ENCODE results near the gene CPEB1.
"Not testable (repeated sequence)": the region's sequence is repeated elsewhere in the genome, so short reads cannot be mapped to it uniquely, and the experiment has no call there.

The CPEB1 gene

DNA sequence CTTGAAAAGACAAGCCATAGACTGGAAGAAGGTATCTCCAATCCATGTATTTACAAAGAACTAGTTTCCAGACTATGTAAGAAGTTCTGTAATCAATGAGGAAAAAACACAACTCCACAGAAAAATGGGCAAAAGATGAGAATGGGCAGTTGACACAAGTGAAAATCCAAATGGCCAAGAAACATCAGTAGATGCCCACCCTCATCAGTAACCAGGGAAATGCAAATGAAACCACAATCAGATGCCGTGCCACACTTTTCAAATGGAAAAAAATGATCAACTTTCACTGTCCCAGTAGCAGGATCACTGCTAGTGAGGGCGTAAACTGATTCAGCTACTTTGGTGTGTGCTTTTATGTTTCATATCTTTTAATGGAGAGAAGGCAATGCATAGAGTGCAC, 4.5 kb upstream of the CPEB1 start:
- TF ChIP-seq, protein P1, sequence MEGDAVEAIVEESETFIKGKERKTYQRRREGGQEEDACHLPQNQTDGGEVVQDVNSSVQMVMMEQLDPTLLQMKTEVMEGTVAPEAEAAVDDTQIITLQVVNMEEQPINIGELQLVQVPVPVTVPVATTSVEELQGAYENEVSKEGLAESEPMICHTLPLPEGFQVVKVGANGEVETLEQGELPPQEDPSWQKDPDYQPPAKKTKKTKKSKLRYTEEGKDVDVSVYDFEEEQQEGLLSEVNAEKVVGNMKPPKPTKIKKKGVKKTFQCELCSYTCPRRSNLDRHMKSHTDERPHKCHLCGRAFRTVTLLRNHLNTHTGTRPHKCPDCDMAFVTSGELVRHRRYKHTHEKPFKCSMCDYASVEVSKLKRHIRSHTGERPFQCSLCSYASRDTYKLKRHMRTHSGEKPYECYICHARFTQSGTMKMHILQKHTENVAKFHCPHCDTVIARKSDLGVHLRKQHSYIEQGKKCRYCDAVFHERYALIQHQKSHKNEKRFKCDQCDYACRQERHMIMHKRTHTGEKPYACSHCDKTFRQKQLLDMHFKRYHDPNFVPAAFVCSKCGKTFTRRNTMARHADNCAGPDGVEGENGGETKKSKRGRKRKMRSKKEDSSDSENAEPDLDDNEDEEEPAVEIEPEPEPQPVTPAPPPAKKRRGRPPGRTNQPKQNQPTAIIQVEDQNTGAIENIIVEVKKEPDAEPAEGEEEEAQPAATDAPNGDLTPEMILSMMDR (IDR thresholded peaks at IDR 0.05; ENCODE audit: low read depth, low read length, missing control alignments): no peak
- in situ Hi-C loops (cut with HindIII; ENCODE audit: low sequenced_read_pairs): no loop called here
- no peak overlapping the region for H3K4me3 ChIP-seq (ENCODE audit: low read depth, low read length)
- no peak for DNase-seq (ENCODE audit: low read depth)

DNA sequence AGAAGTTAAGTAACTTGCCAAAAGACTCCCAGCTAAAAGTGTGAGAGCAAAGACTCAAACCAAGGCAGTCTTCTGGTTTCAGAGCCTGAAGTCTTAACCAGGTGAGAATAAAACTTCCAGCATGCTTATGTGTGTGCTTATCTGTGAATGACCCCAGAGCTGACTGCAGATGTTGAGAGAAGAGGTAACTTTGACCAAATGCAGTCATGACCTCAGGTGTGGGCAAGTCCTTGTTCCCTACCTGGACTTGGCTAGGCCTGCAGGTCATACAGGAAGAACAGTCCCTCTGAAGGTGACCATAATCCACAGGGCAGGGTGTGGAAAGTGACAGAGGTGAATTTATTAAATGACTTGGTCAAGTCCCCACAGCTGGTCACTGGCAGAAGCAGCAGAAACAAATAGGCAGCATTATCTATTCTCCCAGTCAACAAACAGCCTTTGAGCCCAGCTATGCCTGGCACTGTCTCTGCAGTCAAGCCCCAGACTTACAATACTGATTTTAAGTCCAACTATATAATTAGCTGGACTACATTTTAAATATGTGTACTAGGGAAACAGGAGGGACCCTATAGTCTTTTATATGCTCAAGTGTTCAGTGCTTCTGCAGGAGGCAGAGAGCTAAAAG, 3.0 kb upstream of the CPEB1 start:
- DNase-seq (ENCODE audit: low read depth): no peak
- no peak overlapping the region for H3K4me3 ChIP-seq (ENCODE audit: low read depth, low read length)
- TF ChIP-seq, protein P1 (IDR thresholded peaks at IDR 0.05; ENCODE audit: low read depth, low read length, missing control alignments): no peak
- in situ Hi-C loops (cut with HindIII; ENCODE audit: low sequenced_read_pairs): no loop called here

DNA sequence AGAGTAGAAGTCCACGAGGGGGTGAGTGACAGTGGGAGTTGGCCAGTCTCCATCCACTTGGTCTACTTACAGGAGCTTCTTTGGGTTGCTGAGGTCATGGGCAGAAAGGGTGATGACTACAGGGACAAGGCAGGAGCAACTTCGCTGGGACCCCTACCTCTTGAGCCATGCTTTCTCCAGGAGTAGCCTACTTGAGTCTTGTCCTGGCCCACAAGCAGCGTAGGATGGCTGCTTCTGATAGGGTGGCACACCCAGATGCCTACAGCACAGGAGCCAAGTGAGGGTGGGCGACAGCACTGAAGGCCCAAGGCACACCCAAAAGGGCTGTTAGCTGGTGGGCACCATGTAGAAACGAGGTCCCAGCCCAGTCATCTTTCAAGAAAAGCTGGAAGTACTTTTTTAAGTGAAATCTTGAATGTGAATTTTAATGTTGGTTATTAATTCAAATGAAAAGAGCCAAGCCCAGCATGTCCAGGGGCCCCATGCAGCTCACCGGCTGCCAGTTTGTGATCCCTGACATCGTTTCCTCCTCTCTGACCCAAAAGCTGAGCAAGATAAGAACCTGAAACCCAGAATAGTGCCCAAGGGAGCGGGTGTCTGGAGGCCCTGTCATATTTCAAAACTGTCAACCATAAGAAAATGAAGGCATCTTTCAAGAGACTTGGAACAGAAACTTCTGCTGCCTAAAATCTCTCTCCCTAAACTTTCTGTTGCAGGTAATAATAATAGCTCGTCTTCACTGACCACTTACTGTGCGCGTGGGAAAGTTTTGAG, 2.2 kb upstream of the CPEB1 start:
- no peak overlapping the region for H3K4me3 ChIP-seq (ENCODE audit: low read depth, low read length)
- DNase-seq (ENCODE audit: low read depth): no peak
- in situ Hi-C loops (cut with HindIII; ENCODE audit: low sequenced_read_pairs): no loop called here
- TF ChIP-seq, protein P1 (IDR thresholded peaks at IDR 0.05; ENCODE audit: low read depth, low read length, missing control alignments): no peak

DNA sequence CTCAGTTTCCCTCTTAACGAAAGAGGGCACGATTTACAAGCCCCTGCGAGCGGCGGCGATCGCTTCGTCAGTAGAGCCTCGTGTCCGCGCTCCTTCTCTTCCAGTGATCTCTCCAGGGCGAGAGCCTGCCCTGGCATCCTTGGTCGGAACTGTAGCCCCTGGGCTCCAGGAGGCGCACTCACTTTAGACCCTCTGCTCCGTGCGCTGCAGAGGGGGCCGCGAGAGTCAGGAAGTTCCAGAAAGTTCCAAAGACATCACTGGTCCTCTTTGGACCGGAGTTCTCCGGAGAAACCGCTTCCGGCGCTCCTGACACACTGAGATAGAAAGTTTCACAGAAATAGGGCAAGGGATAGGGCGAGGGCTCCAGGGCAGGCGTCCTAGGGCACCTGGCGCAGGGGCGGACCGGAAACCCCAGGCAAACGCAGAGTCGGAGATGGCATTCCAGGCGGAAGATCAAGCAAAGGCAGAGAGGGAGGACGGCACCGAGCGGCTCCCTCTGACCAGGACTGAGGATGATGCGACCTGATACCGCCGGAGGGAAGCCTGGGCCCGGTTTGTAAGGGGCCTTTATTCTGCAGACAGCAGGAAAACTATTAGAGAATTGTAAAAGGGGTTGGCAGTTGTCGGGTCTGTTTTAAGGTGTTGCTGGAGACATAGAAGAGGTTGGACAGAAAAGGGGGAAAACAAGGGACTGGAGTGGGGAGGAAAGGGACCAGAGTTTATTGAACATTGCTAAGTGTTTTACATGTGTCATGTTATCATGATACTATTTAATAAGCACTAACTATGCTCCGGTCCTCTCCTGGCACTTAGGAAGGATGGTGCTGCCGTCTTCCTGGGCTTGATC, 1.3 kb upstream of the CPEB1 start:
- H3K4me3 ChIP-seq (ENCODE audit: low read depth, low read length): peak overlapping the region; percentile 29
- in situ Hi-C loops (cut with HindIII; ENCODE audit: low sequenced_read_pairs): no loop called here
- no peak for DNase-seq (ENCODE audit: low read depth)
- TF ChIP-seq, protein P1 (IDR thresholded peaks at IDR 0.05; ENCODE audit: low read depth, low read length, missing control alignments): no peak

DNA sequence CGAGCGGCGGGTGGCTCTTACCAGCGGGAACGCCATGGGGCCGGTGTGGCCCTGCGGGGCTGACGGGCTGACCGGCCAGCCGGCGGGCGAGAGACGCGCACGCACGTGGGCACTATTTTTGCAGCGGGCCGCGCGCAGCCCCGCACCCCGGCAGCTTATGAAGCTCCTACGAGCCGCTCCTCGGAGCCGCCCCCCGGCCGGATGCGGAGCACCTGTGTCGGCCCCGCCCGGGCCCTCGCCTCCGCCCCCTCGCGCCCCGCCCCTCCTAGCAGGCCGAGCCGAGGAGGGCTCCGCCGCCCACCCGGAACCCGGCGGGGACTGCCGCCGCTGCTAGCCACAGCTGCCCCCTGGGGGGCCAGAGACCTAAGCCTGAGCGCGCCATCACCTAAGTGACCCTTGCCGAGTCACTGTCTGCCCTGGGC, 683 bp upstream of the CPEB1 start:
- TF ChIP-seq, protein P1 (IDR thresholded peaks at IDR 0.05; ENCODE audit: low read depth, low read length, missing control alignments): no peak
- in situ Hi-C loops (cut with HindIII; ENCODE audit: low sequenced_read_pairs): no loop called here
- H3K4me3 ChIP-seq (ENCODE audit: low read depth, low read length): peak overlapping the region; percentile 29
- DNase-seq (ENCODE audit: low read depth): no peak

DNA sequence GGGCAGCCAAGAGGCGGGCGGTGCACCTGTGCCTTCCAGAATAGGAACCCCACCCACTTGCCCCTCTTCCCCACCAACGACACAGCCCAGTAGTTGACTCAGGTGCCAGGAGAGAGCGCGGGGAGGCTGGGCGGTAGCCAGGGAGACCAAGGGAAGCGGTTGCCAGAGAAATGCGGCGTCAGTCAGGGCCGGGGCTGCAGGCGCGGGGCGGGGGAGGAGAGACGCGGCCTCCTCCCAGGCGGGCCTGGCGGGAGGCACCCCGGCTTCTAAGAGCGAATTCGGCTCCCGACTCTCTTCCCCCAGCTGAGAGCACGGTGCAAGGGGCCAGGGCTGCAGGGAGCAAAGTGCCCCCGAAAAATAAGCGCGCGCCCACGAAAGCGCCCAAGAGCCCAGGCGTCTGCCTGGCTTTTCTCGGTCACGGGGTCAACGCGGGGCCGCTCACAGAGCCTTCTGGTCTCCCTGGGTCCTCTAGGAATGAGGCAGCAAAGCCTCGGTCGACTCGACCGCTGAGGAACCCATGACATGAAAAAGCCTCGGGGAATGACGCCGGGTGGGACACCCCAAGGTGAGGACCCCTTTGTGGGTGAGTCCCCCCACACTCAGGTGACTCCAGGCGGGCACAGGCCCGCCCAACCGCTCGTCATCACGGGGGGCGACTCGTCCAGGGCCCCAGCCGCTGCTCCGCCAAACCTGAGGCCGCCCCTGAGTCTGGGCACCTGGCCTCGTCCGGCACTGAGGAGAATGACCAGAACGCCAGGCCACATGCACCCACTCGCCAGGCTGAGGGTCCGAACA, 716 bp downstream of the CPEB1 start:
- in situ Hi-C loops (cut with HindIII; ENCODE audit: low sequenced_read_pairs): no loop called here
- H3K4me3 ChIP-seq (ENCODE audit: low read depth, low read length): no peak overlapping the region
- TF ChIP-seq, protein P1 (IDR thresholded peaks at IDR 0.05; ENCODE audit: low read depth, low read length, missing control alignments): no peak
- no peak for DNase-seq (ENCODE audit: low read depth)

DNA sequence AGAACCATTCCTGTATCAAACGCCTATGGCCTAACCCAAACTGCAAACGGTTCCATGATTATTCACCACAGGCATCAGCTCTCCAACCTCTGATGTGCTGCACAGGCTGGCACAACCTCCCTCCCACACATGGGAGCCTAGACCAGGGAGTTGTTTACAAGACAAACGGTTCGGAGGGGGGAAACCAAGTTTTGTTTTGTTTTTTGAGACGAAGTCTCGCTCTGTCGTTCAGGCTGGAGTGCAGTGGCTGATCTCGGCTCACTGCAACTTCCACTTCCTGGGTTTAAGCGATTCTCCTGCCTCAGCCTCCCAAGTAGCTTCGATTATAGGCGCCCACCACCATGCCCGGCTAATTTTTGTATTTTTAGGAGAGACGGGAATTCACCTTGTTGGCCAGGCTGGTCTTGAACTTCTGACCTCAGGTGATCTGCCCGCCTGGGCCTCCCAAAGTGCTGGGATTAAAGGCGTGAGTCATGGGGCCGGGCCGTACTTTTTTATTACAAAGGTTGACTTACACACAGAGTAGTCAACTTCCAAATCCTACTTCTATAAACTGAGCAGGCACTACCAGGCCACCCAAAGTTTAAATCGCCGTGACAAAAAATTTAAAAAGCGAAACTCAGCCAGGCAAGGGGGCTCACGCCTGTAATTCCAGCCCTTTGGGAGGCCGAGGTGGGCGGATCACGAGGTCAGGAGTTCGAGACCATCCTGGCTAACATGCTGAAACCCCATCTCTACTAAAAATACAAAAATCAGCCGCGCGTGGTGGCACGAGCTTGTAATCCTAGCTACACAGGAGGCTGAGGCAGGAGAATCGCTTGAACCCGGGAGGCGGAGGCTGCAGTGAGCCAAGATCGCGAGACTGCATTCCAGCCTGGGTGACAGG, 2.0 kb downstream of the CPEB1 start:
- DNase-seq (ENCODE audit: low read depth); in situ Hi-C loops (cut with HindIII; ENCODE audit: low sequenced_read_pairs); H3K4me3 ChIP-seq (ENCODE audit: low read depth, low read length): not testable (repeated sequence)

All from astrocyte of the cerebellum (primary cell).